Endothelial cell of umbilical vein (primary cell): Measurements from ENCODE around the gene SWT1.

Source experiments
- EZH2 ChIP-seq: IDR thresholded peaks from 2 replicates; pipeline ENCODE4 v1.6.1; 2012; ENCODE audit warnings: borderline replicate concordance, low read depth, mild to moderate bottlenecking, moderate library complexity, low read length, inconsistent platforms; ENCODE audit not compliant: severe bottlenecking
- FOS ChIP-seq: IDR thresholded peaks from 2 replicates; pipeline ENCODE4 v1.6.1; 2011; ENCODE audit warnings: mild to moderate bottlenecking, low read length, moderate library complexity, borderline replicate concordance; ENCODE audit not compliant: insufficient read depth
- JUN ChIP-seq: IDR thresholded peaks from 2 replicates; pipeline ENCODE4 v1.6.1; 2011; ENCODE audit warnings: borderline replicate concordance, low read depth; ENCODE audit not compliant: insufficient read length, insufficient read depth
- POLR2A ChIP-seq: IDR thresholded peaks from 2 replicates; pipeline ENCODE4 v1.6.1; 2012; ENCODE audit warnings: low read depth, mild to moderate bottlenecking, control low read depth, low read length
- POLR2AphosphoS5 ChIP-seq: IDR thresholded peaks from 2 replicates; pipeline ENCODE4 v1.6.1; 2012; ENCODE audit warnings: low read depth, mild to moderate bottlenecking, control low read depth, low read length, moderate library complexity; ENCODE audit not compliant: insufficient read depth
- TF ChIP-seq, protein P1 (sequence below), 2 donors: IDR thresholded peaks; 1 replicate in 1 of 2; 2 replicates in 1 of 2; pipeline ENCODE4 v1.5.1; 2011; ENCODE audit warnings: low read length in 2 of 2, mild to moderate bottlenecking in 2 of 2, moderate library complexity in 2 of 2, control low read depth in 1 of 2, inconsistent platforms in 1 of 2, low read depth in 1 of 2; ENCODE audit not compliant: insufficient read depth in 1 of 2; ENCODE audit errors: extremely low read depth in 1 of 2
- TF ChIP-seq, protein P2 (sequence below): IDR thresholded peaks from 2 replicates; pipeline ENCODE4 v1.6.1; 2011; ENCODE audit not compliant: insufficient read depth, insufficient read length

GRCh38 chr1:185316163-185317033 is 159.4 kb downstream of the SWT1 start:
- TF ChIP-seq POLR2AphosphoS5: peak; percentile 83
- TF ChIP-seq, protein P1, sequence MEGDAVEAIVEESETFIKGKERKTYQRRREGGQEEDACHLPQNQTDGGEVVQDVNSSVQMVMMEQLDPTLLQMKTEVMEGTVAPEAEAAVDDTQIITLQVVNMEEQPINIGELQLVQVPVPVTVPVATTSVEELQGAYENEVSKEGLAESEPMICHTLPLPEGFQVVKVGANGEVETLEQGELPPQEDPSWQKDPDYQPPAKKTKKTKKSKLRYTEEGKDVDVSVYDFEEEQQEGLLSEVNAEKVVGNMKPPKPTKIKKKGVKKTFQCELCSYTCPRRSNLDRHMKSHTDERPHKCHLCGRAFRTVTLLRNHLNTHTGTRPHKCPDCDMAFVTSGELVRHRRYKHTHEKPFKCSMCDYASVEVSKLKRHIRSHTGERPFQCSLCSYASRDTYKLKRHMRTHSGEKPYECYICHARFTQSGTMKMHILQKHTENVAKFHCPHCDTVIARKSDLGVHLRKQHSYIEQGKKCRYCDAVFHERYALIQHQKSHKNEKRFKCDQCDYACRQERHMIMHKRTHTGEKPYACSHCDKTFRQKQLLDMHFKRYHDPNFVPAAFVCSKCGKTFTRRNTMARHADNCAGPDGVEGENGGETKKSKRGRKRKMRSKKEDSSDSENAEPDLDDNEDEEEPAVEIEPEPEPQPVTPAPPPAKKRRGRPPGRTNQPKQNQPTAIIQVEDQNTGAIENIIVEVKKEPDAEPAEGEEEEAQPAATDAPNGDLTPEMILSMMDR (IDR thresholded peaks at IDR 0.05; ENCODE audit: extremely low read depth in 1 of 2, insufficient read depth in 1 of 2, low read depth in 1 of 2, low read length in 2 of 2): no peak
- TF ChIP-seq EZH2: no peak
- no peak for TF ChIP-seq FOS
- TF ChIP-seq, protein P2, sequence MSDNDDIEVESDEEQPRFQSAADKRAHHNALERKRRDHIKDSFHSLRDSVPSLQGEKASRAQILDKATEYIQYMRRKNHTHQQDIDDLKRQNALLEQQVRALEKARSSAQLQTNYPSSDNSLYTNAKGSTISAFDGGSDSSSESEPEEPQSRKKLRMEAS: peak; percentile 33
- peak; percentile 61 for TF ChIP-seq POLR2A
- TF ChIP-seq JUN: no peak
